BJ (cell line): ENCODE data around the gene CAPN9. TPM values are rescaled to one million over a fixed set of nuclear protein-coding genes. Genes with fewer than 3 reads are reported as not detected.

Source experiments
- CTCF ChIA-PET: fragments of 350-600 bp; formaldehyde crosslinking; extraction: SDS; loops from one replicate; lab custom pipeline; 2021; ENCODE audit warnings: antibody characterized with exemption, inconsistent platforms; lab: Yijun Ruan, JAX
- POLR2A ChIA-PET: fragments of 300-600 bp; sonication (Branson Sonifier 250); formaldehyde crosslinking; extraction: SDS; loops from one replicate; lab custom pipeline; 2021; ENCODE audit warnings: antibody characterized with exemption; lab: Charles Lee
- DNase-seq: peaks from one replicate; pipeline ENCODE4 v3.0.0-alpha.2; 2011; ENCODE audit warnings: low read depth
- H3K27me3 ChIP-seq: 2 replicates; pipeline ENCODE4 v1.6.0; 2011; ENCODE audit warnings: low read length; ENCODE audit not compliant: control insufficient read depth, insufficient read depth
- H3K36me3 ChIP-seq: 2 replicates; pipeline ENCODE4 v1.5.1; 2011; ENCODE audit warnings: low read length; ENCODE audit not compliant: control insufficient read depth, insufficient read depth
- H3K4me3 ChIP-seq: 2 replicates; pipeline ENCODE4 v1.5.1; 2011; ENCODE audit warnings: low read depth, mild to moderate bottlenecking, control low read depth, low read length
- polyA plus RNA-seq: library from polyadenylated mRNA; depleted of rRNA; stranded (reverse); fragments of >200 nt; gene quantifications from 2 replicates; pipeline ENCODE4 v1.2.3, GENCODE V29; 2011
- TF ChIP-seq, protein P1 (sequence below): IDR thresholded peaks from 2 replicates; pipeline ENCODE4 v1.5.1; 2011; ENCODE audit warnings: low read depth, mild to moderate bottlenecking, control low read depth, inconsistent platforms, low read length, moderate library complexity; ENCODE audit not compliant: insufficient read depth

CAPN9 gene
- polyA plus RNA-seq, 1 experiment, result not detected

DNA sequence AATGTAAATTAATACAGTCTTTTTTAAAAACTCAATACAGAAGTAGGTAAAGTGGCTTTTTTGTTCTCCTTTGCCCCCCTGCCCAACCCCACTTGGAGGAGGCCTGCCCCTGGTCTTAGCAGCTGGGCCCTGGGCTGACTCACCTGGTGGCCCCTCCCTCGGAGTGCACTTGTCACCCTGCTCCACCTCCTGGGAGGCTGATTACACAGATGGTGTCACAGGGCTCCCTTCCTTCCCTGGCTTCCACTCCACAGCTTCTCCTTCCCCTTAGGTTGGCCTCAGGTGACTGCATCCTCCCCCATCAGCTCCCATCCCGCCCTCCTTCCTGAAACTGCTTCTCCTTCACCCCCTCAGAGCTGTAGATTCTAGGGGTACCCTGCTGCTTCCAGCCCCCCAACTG, 11.7 kb upstream of the CAPN9 start:
- CTCF ChIA-PET, result no interaction called here

DNA sequence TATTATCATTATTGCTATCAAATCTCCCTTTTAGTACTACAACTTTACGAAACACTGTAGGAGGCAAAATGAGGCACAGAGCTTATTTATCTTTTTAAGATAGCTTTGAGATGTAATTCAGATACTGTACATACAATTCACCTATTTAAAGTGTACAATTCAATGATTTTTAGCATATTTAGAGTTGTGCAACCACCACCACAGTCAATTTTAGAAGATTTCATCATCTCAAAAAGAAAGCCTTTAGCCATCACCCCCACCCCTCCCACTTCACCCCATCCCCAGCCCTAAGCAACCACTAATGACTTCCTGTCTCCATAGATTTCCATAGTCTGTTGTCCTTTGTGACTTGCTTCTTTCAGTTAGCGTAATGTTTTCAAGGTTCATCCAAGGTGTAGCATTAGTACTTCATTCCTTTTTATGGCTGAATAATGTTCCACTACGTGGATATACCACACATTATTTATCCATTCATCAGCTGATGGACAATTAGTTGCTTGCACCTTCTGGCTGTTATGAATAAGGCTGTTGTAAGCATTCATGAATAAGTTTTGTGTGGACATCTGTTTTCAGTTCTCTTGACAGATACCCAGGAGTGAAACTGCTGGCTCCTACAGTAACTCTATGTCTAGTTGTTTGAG, 9.4 kb upstream of the CAPN9 start:
- Histone ChIP-seq H3K4me3 (no peak overlapping the region), H3K36me3 (no peaks in the 10 kb centered on the region), H3K27me3 (no peaks in the 10 kb centered on the region)
- TF ChIP-seq, protein P1, sequence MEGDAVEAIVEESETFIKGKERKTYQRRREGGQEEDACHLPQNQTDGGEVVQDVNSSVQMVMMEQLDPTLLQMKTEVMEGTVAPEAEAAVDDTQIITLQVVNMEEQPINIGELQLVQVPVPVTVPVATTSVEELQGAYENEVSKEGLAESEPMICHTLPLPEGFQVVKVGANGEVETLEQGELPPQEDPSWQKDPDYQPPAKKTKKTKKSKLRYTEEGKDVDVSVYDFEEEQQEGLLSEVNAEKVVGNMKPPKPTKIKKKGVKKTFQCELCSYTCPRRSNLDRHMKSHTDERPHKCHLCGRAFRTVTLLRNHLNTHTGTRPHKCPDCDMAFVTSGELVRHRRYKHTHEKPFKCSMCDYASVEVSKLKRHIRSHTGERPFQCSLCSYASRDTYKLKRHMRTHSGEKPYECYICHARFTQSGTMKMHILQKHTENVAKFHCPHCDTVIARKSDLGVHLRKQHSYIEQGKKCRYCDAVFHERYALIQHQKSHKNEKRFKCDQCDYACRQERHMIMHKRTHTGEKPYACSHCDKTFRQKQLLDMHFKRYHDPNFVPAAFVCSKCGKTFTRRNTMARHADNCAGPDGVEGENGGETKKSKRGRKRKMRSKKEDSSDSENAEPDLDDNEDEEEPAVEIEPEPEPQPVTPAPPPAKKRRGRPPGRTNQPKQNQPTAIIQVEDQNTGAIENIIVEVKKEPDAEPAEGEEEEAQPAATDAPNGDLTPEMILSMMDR, result no peak
- DNase-seq, result no peak
- ChIA-PET CTCF (no interaction called here), POLR2A (no interaction called here)

More for the DNA sequence above, 11.7 kb upstream of the CAPN9 start:
- POLR2A ChIA-PET, result no interaction called here
- no peak for DNase-seq
- H3K36me3 ChIP-seq, result no peaks in the 10 kb centered on the region
- TF ChIP-seq, protein P1, result no peak
- no peak overlapping the region for H3K4me3 ChIP-seq
- H3K27me3 ChIP-seq, result no peaks in the 10 kb centered on the region

DNA sequence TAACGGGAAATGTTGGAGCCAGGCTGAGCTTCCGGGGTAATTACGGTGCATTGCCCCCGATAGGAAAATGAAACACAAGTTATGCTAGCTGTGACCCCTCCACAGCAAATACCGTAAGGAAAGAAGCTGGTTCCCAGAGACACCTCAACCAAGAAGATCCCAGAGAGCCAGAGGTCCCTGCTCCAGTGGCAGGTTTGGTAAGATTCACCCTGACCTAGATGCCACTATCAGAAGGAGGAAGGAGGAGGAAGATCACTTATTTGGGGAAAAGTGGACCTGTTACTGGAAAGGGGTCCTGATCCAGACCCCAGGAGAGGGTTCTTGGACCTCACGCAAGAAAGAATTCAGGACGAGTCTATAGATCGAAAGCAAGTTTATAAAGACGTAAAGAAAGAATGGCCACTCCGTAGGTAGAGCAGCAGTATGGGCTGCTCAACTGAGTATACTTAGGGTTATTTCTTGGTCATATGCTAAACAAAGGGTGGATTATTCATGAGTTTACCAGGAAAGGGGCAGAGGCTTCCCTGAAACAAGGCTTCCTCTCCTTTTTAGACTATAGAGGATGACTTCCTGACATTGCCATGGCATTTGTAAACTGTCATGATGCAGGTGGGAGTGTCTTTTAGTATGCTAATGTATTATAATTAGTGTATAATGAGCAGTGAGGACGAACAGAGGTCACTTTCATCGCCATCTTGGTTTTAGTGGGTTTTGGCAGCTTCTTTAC, 7.5 kb upstream of the CAPN9 start:
- ChIA-PET POLR2A (no interaction called here), CTCF (no interaction called here)
- no peak for DNase-seq
- no peak overlapping the region for H3K4me3 ChIP-seq
- TF ChIP-seq, protein P1, result no peak
- no peaks in the 10 kb centered on the region for H3K36me3 ChIP-seq
- no peaks in the 10 kb centered on the region for H3K27me3 ChIP-seq

DNA sequence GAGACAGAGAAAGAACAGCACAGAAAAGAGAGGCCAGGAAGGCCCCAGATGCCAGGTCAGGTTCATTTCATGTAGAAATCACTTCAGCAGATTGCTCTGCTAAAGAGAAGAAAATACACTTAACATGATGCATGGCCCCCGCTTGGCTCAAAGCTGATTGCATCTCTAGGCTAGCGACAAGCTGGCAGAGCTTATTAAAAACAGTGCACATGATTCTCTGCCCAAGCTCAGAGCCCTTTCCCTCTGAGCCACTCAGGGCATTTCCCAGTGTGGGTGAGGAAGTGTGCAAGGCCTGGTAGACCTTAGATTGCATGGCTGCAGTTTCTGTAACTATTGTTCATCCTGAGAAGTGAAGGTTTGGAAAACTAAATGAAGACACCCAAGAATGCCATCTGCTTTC, 3.3 kb upstream of the CAPN9 start:
- POLR2A ChIA-PET, result no interaction called here
- Histone ChIP-seq H3K4me3 (no peak overlapping the region), H3K27me3 (peaks cover 3% of the 10 kb centered on the region; the same call in 1 of the 2 replicates), H3K36me3 (no peaks in the 10 kb centered on the region)
- TF ChIP-seq, protein P1, result no peak
- no peak for DNase-seq
- CTCF ChIA-PET, result interaction anchor here (0.5 to 1.4 kb wide), 4 partner anchors 18 to 466 kb away, joined by 3 to 4 read pairs (median 3); no protein-coding TSS in a partner anchor

DNA sequence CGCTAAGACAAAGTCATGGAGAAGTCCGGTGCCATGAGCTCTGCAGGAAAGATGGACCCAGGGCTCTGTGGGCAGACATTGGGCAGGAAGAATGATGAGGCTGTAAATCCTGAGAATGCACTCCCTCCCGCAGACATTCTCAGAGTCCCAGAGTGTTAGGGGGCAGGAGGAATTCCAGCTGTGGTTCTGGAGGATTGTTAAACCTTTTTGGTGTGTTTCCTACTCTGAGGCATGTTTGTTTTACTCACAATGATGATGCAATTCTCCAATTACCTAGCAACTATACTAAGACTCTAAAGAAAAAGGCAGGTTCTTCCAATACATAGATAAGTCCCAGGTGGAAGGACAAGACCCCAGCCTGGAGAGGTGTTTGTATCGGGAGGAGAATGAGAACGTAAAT, 2.8 kb upstream of the CAPN9 start:
- no peak overlapping the region for H3K4me3 ChIP-seq
- ChIA-PET POLR2A (no interaction called here), CTCF (interaction anchor here (1.1 to 1.4 kb wide), 3 partner anchors 18 to 466 kb away, joined by 3 to 4 read pairs (median 3); no protein-coding TSS in a partner anchor)
- DNase-seq, result peak; percentile 35
- TF ChIP-seq, protein P1, result no peak
- H3K36me3 ChIP-seq, result no peaks in the 10 kb centered on the region
- H3K27me3 ChIP-seq, result peaks cover 3% of the 10 kb centered on the region; the same call in 1 of the 2 replicates
